ENCODE measurements around the gene KCNQ1.

GRCh38 chr11:2758751-2759150 lies 313.9 kb downstream of the KCNQ1 start:
- no peak for TF ChIP-seq POLR2A (IDR thresholded peaks at IDR 0.05)
- TF ChIP-seq, protein P1, sequence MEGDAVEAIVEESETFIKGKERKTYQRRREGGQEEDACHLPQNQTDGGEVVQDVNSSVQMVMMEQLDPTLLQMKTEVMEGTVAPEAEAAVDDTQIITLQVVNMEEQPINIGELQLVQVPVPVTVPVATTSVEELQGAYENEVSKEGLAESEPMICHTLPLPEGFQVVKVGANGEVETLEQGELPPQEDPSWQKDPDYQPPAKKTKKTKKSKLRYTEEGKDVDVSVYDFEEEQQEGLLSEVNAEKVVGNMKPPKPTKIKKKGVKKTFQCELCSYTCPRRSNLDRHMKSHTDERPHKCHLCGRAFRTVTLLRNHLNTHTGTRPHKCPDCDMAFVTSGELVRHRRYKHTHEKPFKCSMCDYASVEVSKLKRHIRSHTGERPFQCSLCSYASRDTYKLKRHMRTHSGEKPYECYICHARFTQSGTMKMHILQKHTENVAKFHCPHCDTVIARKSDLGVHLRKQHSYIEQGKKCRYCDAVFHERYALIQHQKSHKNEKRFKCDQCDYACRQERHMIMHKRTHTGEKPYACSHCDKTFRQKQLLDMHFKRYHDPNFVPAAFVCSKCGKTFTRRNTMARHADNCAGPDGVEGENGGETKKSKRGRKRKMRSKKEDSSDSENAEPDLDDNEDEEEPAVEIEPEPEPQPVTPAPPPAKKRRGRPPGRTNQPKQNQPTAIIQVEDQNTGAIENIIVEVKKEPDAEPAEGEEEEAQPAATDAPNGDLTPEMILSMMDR (IDR thresholded peaks at IDR 0.05), result no peak

All from adrenal gland (tissue), 5 donors.